ENCODE data around the gene HELZ2.
"Not testable (repeated sequence)": the region's sequence is repeated elsewhere in the genome, so short reads cannot be mapped to it uniquely, and the experiment has no call there.

The HELZ2 gene

DNA sequence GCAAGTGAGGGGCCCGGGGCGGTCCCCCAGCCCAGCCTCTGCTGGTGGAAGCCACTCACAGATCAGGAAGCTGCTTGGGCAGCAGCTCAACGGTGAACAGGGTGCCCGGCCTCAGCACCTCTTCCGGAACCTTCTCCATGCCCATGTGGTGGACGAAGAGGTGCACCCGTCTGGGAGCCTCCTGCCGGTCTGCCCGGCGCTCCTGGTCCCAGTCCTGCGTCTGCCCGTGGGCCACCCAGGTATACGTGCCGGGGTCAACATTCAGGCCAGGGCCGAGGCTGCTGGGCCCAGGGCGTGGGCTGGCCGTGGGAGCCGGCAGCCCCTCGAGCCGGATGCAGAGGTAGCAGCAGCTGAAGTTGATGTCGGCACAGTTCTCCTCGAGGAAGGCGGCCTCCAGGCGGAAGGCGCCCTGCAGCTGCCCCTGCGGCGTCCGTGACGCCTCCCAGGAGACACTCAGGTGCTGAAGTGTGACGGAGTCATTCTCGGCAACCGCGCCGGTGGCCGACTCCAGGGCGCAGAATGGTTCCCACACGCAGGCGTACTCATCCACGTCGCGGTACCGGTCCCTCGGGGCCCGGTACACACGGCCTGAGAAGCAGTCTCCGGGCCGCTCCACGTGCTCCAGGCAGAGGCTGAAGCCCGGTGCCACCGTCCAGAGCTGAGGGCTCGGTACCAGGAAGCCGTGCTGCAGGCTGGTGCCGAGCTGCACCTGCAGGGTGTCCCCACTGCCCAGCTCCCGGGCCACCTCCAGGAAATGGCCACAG is 11.4 kb downstream of the HELZ2 start:
- H3K4me3 ChIP-seq (ENCODE audit: low read depth, low read length): no peak overlapping the region
- TF ChIP-seq, protein P1, sequence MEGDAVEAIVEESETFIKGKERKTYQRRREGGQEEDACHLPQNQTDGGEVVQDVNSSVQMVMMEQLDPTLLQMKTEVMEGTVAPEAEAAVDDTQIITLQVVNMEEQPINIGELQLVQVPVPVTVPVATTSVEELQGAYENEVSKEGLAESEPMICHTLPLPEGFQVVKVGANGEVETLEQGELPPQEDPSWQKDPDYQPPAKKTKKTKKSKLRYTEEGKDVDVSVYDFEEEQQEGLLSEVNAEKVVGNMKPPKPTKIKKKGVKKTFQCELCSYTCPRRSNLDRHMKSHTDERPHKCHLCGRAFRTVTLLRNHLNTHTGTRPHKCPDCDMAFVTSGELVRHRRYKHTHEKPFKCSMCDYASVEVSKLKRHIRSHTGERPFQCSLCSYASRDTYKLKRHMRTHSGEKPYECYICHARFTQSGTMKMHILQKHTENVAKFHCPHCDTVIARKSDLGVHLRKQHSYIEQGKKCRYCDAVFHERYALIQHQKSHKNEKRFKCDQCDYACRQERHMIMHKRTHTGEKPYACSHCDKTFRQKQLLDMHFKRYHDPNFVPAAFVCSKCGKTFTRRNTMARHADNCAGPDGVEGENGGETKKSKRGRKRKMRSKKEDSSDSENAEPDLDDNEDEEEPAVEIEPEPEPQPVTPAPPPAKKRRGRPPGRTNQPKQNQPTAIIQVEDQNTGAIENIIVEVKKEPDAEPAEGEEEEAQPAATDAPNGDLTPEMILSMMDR (IDR thresholded peaks at IDR 0.05; ENCODE audit: control insufficient read depth, extremely low read depth, insufficient read depth): no peak
- DNase-seq (ENCODE audit: low read depth): no peak

DNA sequence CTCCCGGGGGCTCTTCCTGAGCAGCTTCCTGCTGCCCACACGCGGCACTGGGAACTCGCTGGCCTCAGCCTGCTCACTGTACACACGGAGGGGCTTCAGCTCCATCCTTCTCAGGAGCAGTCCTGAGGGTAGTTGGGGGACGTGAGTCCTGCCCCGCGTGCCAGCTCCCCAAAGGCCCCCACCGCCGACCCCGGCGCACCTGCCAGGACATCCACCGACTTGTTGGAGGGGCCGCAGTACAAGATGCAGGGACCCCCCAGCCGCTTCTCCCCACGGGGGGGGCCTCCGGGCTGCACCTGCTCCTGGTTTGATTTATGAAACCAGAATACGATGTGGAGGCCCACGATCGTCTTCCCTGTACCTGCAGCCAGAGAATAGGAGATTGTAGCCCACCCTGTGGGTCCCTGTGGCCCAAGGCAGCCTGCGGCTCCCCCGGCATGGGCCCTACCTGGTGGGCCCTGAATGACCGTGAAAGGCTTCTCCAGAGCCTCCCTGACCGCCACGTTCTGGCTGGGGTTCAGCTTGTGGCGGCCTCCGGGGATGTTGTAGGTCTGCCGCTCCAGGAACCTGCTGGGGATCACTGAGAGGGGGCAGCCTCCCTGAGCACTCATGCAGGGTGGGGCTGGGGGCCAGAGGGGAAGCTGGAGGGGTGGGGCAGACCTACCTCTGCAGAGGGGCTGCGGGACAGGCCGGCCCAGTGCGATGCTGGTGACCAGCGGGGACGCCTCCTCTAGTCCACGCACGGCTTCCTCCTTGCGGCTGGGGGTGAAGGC is 12.2 kb downstream of the HELZ2 start:
- DNase-seq (ENCODE audit: low read depth): no peak
- no peak overlapping the region for H3K4me3 ChIP-seq (ENCODE audit: low read depth, low read length)
- TF ChIP-seq, protein P1 (IDR thresholded peaks at IDR 0.05; ENCODE audit: control insufficient read depth, extremely low read depth, insufficient read depth): no peak

DNA sequence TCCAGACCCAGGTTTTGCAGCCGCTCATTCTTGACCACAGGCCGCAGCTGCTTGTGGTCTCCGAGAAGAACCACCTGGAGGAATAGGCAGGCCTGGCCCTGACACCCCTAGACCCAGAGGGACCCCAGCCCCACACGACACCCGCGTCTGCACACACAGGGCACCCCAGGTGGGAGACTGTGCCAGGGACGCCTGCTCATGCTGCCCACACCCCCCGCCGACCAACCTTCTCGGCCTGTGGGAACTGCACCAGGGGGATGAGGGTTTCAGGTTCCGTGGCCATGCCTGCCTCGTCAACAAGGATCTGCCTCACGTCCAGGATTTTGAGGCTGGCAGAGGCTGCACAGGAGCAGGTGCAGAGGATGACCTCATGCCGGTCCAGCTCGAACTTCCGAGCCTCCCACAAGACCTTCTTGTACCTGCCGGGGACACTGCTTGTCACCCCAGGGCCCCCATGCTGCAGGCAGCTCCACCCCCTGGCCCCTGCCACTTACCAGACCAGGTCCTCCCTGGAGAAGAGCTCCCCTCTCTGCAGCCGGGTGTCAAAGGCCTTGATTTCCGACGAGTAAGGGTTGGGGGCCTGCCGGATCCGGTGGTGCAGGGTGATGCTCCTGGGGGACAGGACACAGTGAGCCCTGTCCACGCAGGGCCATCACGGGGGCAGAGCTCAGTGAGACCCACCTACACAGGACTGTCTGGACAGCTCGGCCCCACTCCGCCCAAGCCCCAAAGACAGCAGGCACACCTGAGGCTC is 13.0 kb downstream of the HELZ2 start:
- H3K4me3 ChIP-seq (ENCODE audit: low read depth, low read length): no peak overlapping the region
- TF ChIP-seq, protein P1 (IDR thresholded peaks at IDR 0.05; ENCODE audit: control insufficient read depth, extremely low read depth, insufficient read depth): no peak
- no peak for DNase-seq (ENCODE audit: low read depth)

GRCh38 chr20:63560333-63560805 is 13.7 kb downstream of the HELZ2 start:
- TF ChIP-seq, protein P1 (IDR thresholded peaks at IDR 0.05; ENCODE audit: control insufficient read depth, extremely low read depth, insufficient read depth): no peak
- no peak for DNase-seq (ENCODE audit: low read depth)
- H3K4me3 ChIP-seq (ENCODE audit: low read depth, low read length): no peak overlapping the region

- H3K4me3 ChIP-seq (ENCODE audit: low read depth, low read length): not testable (repeated sequence)
Measured at GRCh38 chr20:63559485-63560332, 14.3 kb downstream of the HELZ2 start.

GRCh38 chr20:63558804-63559484 is 15.1 kb downstream of the HELZ2 start:
- TF ChIP-seq, protein P1 (IDR thresholded peaks at IDR 0.05; ENCODE audit: control insufficient read depth, extremely low read depth, insufficient read depth): no peak
- no peak for DNase-seq (ENCODE audit: low read depth)

More at GRCh38 chr20:63559485-63560332, 14.3 kb downstream of the HELZ2 start:
- not testable (repeated sequence) for DNase-seq (ENCODE audit: low read depth)

More at GRCh38 chr20:63558804-63559484, 15.1 kb downstream of the HELZ2 start:
- no peak overlapping the region for H3K4me3 ChIP-seq (ENCODE audit: low read depth, low read length)
